Glomerular endothelial cell (primary cell): ENCODE data around the gene PLA2G4A. TPM values are rescaled to one million over a fixed set of nuclear protein-coding genes. Genes with fewer than 3 reads are reported as not detected.

Experiments used
- DNase-seq: peaks from one replicate; pipeline ENCODE4 v3.0.0-alpha.2; 2011; ENCODE audit warnings: low read depth, low spot score; ENCODE audit errors: extremely low read depth
- total RNA-seq: library from RNA; depleted of rRNA; stranded (reverse); fragments of >200 nt; gene quantifications from 2 replicates; pipeline ENCODE4 v1.2.3, GENCODE V29; 2015

PLA2G4A gene
- total RNA-seq, 1 donor from 2014 or later = 2.5 TPM

GRCh38 chr1:186967656-186968394 lies 139.1 kb downstream of the PLA2G4A start:
- DNase-seq = no peak

GRCh38 chr1:186974774-186975181 lies 146.0 kb downstream of the PLA2G4A start:
- peak; percentile 92 for DNase-seq

- DNase-seq = no peak
Observed at GRCh38 chr1:186975220-186975619, 146.5 kb downstream of the PLA2G4A start.

- no peak for DNase-seq
Observed at GRCh38 chr1:186976700-186977099, 148.0 kb downstream of the PLA2G4A start.

GRCh38 chr1:186977266-186977957 lies 148.7 kb downstream of the PLA2G4A start:
- DNase-seq = no peak

- no peak for DNase-seq
Observed at GRCh38 chr1:186978596-186979556, 150.1 kb downstream of the PLA2G4A start.

- DNase-seq = no peak
Observed at GRCh38 chr1:186980400-186980799, 151.7 kb downstream of the PLA2G4A start.

- no peak for DNase-seq
Observed at GRCh38 chr1:186982116-186982515, 153.4 kb downstream of the PLA2G4A start.

GRCh38 chr1:186983327-186983726 lies 154.6 kb downstream of the PLA2G4A start:
- no peak for DNase-seq

- DNase-seq = no peak
Observed at GRCh38 chr1:186984959-186985358, 156.2 kb downstream of the PLA2G4A start.

GRCh38 chr1:186985889-186986491 lies 157.2 kb downstream of the PLA2G4A start:
- no peak for DNase-seq

- no peak for DNase-seq
Observed at GRCh38 chr1:186987065-186987464, 158.3 kb downstream of the PLA2G4A start.

- DNase-seq = no peak
Observed at GRCh38 chr1:186987769-186988168, 159.0 kb downstream of the PLA2G4A start.

- no peak for DNase-seq
Observed at GRCh38 chr1:186993996-186994395, 165.2 kb downstream of the PLA2G4A start.

GRCh38 chr1:186994897-186995296 lies 166.1 kb downstream of the PLA2G4A start:
- DNase-seq = no peak

GRCh38 chr1:186996816-186997215 lies 168.1 kb downstream of the PLA2G4A start:
- DNase-seq = no peak

GRCh38 chr1:186997877-186998276 lies 169.1 kb downstream of the PLA2G4A start:
- DNase-seq = no peak

GRCh38 chr1:186999506-186999905 lies 170.8 kb downstream of the PLA2G4A start:
- no peak for DNase-seq

GRCh38 chr1:187001198-187001889 lies 172.6 kb downstream of the PLA2G4A start:
- no peak for DNase-seq

- no peak for DNase-seq
Observed at GRCh38 chr1:187003353-187003752, 174.6 kb downstream of the PLA2G4A start.
